Measurements from ENCODE around the gene HP. TPM values are rescaled to one million over a fixed set of nuclear protein-coding genes. Genes with fewer than 3 reads are reported as not detected.

The HP gene
- total RNA-seq, 1 experiment from 2014 or later = not detected

DNA sequence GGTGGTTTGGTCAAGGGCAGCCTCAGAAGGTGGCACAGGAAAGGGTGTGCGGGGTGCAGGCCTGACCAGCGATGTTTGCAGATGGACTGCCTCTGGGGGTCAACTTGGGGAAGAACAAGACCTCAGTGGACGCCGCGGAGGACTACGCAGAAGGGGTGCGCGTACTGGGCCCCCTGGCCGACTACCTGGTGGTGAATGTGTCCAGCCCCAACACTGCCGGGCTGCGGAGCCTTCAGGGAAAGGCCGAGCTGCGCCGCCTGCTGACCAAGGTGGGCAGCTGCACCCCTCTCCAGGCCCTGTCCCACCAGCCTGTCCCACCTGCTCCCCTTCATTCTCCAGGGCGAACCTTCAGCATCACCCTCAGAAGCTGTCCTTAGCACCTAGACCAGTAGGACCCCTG, 33.3 kb upstream of the HP start:
- no peak for DNase-seq
- Histone ChIP-seq H3K9me3 (ENCODE audit: insufficient read depth, low read depth) (no peaks in the 10 kb centered on the region), H3K4me3 (no peak overlapping the region), H2AFZ (no peak overlapping the region), H3K4me2 (no peak overlapping the region), H3K79me2 (ENCODE audit: low read depth) (no peaks in the 10 kb centered on the region), H4K20me1 (ENCODE audit: insufficient read depth) (no peaks in the 10 kb centered on the region), H3K27me3 (ENCODE audit: insufficient read depth, low read depth) (no peaks in the 10 kb centered on the region), H3K27ac (no peak overlapping the region), H3K9me2 (ENCODE audit: insufficient read depth) (no peaks in the 10 kb centered on the region), H3K4me1 (replicated peaks; ENCODE audit: insufficient read depth) (no peaks in the 10 kb centered on the region), H3F3A (ENCODE audit: insufficient read depth, low read depth) (no peaks in the 10 kb centered on the region), H3K36me3 (ENCODE audit: low read depth) (0 out of 2 replicates have a peak, but pooled peaks cover 5% of the 10 kb centered on the region)
- no peak for TF ChIP-seq EZH2 (IDR thresholded peaks at IDR 0.05; ENCODE audit: low read depth)
- TF ChIP-seq, protein P1, sequence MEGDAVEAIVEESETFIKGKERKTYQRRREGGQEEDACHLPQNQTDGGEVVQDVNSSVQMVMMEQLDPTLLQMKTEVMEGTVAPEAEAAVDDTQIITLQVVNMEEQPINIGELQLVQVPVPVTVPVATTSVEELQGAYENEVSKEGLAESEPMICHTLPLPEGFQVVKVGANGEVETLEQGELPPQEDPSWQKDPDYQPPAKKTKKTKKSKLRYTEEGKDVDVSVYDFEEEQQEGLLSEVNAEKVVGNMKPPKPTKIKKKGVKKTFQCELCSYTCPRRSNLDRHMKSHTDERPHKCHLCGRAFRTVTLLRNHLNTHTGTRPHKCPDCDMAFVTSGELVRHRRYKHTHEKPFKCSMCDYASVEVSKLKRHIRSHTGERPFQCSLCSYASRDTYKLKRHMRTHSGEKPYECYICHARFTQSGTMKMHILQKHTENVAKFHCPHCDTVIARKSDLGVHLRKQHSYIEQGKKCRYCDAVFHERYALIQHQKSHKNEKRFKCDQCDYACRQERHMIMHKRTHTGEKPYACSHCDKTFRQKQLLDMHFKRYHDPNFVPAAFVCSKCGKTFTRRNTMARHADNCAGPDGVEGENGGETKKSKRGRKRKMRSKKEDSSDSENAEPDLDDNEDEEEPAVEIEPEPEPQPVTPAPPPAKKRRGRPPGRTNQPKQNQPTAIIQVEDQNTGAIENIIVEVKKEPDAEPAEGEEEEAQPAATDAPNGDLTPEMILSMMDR (conservative IDR thresholded peaks at IDR 0.05) = no peak
- no TSS peak for BruUV-seq (replicated peaks)
- CTCF ChIA-PET = no interaction called here
- intact Hi-C loops (cut with micrococcal nuclease; ENCODE audit: unreplicated experiment) = no loop called here
- POLR2A ChIA-PET (ENCODE audit: unreplicated experiment) = no interaction called here

DNA sequence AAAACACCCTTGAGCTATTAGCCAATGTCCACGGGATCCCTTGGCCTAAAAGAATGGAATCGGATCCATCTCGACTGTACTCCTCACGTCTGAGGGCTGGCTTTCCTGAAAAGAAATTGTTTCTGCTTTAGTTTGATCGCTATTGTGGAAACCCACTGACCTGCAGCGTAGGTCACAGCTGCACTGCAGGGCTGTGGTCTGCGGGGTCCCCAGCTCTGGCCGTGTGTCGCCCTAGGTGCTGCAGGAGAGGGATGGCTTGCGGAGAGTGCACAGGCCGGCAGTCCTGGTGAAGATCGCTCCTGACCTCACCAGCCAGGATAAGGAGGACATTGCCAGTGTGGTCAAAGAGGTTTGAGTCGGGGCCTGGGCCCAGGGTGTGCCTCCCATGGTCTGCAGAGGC, 32.2 kb upstream of the HP start:
- Histone ChIP-seq H3K79me2 (ENCODE audit: low read depth) (no peaks in the 10 kb centered on the region), H3K27me3 (ENCODE audit: insufficient read depth, low read depth) (no peaks in the 10 kb centered on the region), H4K20me1 (ENCODE audit: insufficient read depth) (no peaks in the 10 kb centered on the region), H3K9me2 (ENCODE audit: insufficient read depth) (no peaks in the 10 kb centered on the region), H3K4me2 (no peak overlapping the region), H3K27ac (no peak overlapping the region), H3K4me1 (replicated peaks; ENCODE audit: insufficient read depth) (no peaks in the 10 kb centered on the region), H3K4me3 (no peak overlapping the region), H2AFZ (no peak overlapping the region), H3F3A (ENCODE audit: insufficient read depth, low read depth) (no peaks in the 10 kb centered on the region), H3K9me3 (ENCODE audit: insufficient read depth, low read depth) (no peaks in the 10 kb centered on the region), H3K36me3 (ENCODE audit: low read depth) (0 out of 2 replicates have a peak, but pooled peaks cover 5% of the 10 kb centered on the region)
- BruUV-seq (replicated peaks) = no TSS peak
- no peak for TF ChIP-seq EZH2 (IDR thresholded peaks at IDR 0.05; ENCODE audit: low read depth)
- TF ChIP-seq, protein P1 (conservative IDR thresholded peaks at IDR 0.05) = no peak
- intact Hi-C loops (cut with micrococcal nuclease; ENCODE audit: unreplicated experiment) = no loop called here
- no peak for DNase-seq
- ChIA-PET POLR2A (ENCODE audit: unreplicated experiment) (no interaction called here), CTCF (no interaction called here)

DNA sequence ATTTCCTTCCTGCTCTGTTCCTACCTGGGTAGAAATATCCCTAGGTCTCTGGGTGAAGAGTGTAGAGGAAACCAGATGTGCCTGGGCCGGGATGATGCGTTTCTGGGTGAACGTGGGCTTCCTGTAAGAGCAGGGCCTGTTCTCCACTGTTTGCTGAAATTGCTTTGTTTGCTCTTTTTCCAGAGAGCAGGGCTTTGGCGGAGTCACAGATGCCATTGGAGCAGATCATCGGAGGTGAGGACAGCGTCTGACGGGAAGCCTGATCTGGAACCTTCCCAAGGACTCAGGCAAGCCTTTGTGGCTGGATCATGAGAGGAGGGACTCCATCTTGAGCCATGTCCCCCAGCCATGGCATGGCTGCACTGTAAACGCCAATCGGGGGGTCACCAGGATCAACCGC, 30.3 kb upstream of the HP start:
- no peaks in the 10 kb centered on the region for H3K9me3 ChIP-seq (ENCODE audit: insufficient read depth, low read depth)
- no peaks in the 10 kb centered on the region for H4K20me1 ChIP-seq (ENCODE audit: insufficient read depth)
- no TSS peak for BruUV-seq (replicated peaks)
- DNase-seq = no peak
- POLR2A ChIA-PET (ENCODE audit: unreplicated experiment) = no interaction called here
- H3K79me2 ChIP-seq (ENCODE audit: low read depth) = no peaks in the 10 kb centered on the region
- H3F3A ChIP-seq (ENCODE audit: insufficient read depth, low read depth) = no peaks in the 10 kb centered on the region
- no peaks in the 10 kb centered on the region for H3K9me2 ChIP-seq (ENCODE audit: insufficient read depth)
- no peak overlapping the region for H3K4me2 ChIP-seq
- intact Hi-C loops (cut with micrococcal nuclease; ENCODE audit: unreplicated experiment) = no loop called here
- TF ChIP-seq, protein P1 (conservative IDR thresholded peaks at IDR 0.05) = no peak
- CTCF ChIA-PET = no interaction called here
- no peak overlapping the region for H2AFZ ChIP-seq
- 0 out of 2 replicates have a peak, but pooled peaks cover 5% of the 10 kb centered on the region for H3K36me3 ChIP-seq (ENCODE audit: low read depth)
- no peak overlapping the region for H3K27ac ChIP-seq
- H3K27me3 ChIP-seq (ENCODE audit: insufficient read depth, low read depth) = no peaks in the 10 kb centered on the region
- H3K4me3 ChIP-seq = no peak overlapping the region
- no peaks in the 10 kb centered on the region for H3K4me1 ChIP-seq (replicated peaks; ENCODE audit: insufficient read depth)

All from PC-9 (cell line).